Glutamatergic neuron (in vitro differentiated cells): ENCODE data around the gene RAN. TPM values are rescaled to one million over a fixed set of nuclear protein-coding genes. Genes with fewer than 3 reads are reported as not detected.

ENCODE experiments used
- DNase-seq: peaks from one replicate; pipeline ENCODE4 v3.0.0; 2022
- H3K27ac Mint-ChIP-seq: one replicate; pipeline ENCODE4 v1.8.0; 2020; ENCODE audit warnings: mild to moderate bottlenecking, mixed read lengths, inconsistent platforms; ENCODE audit not compliant: unreplicated experiment
- H3K27me3 Mint-ChIP-seq: one replicate; pipeline ENCODE4 v1.8.0; 2020; ENCODE audit warnings: mild to moderate bottlenecking, moderate library complexity, mixed read lengths, inconsistent platforms; ENCODE audit not compliant: unreplicated experiment
- H3K36me3 Mint-ChIP-seq: one replicate; pipeline ENCODE4 v1.8.0; 2020; ENCODE audit warnings: mild to moderate bottlenecking, mixed read lengths, inconsistent platforms; ENCODE audit not compliant: unreplicated experiment
- H3K4me1 Mint-ChIP-seq: one replicate; pipeline ENCODE4 v1.8.0; 2020; ENCODE audit warnings: mild to moderate bottlenecking, low read depth, mixed read lengths, inconsistent platforms; ENCODE audit not compliant: unreplicated experiment
- H3K4me3 Mint-ChIP-seq: one replicate; pipeline ENCODE4 v1.8.0; 2020; ENCODE audit warnings: mild to moderate bottlenecking, mixed read lengths, inconsistent platforms; ENCODE audit not compliant: unreplicated experiment
- H3K9me3 Mint-ChIP-seq: one replicate; pipeline ENCODE4 v1.8.0; 2020; ENCODE audit warnings: mild to moderate bottlenecking, moderate library complexity, mixed read lengths, inconsistent platforms; ENCODE audit not compliant: unreplicated experiment
- CTCF ChIP-seq: fragments of 200-600 bp; sonication (generic); IDR thresholded peaks from one replicate; pipeline ENCODE4 v1.5.0; 2021; ENCODE audit not compliant: partially characterized antibody, unreplicated experiment
- total RNA-seq: library from RNA; stranded (reverse); fragmentation: NEBNext Ultra II Directional; extraction: Animal tissue kit (Norgen Biotek cat#: 25700); gene quantifications from one replicate; pipeline ENCODE4 v1.2.1, GENCODE V29; 2021; ENCODE audit not compliant: unreplicated experiment

Gene RAN
- total RNA-seq, 1 donor from 2014 or later = 766 TPM

DNA sequence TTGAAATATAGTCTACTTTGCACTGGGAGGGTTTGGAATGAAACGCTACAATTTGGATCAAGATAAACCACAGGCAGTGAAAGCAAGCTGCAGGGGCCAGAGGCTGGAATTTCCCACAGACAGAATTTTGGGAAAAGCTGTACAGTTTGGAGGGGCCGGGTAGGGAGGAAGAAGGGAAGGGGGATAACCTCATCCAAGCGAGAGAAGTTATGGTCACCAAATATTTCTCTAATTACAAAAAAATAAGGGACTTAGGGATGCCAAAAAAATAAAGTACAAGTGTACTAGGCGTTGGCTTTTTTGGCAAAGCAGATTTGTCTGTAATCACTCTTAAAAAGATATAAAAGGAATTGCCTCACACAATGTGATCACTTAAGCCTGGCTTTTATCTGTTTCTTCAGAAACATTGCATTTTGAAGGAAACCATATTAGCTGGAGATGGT, 50.7 kb downstream of the RAN start:
- Mint-ChIP-seq H3K9me3 (no peaks in the 10 kb centered on the region), H3K36me3 (peaks cover 4% of the 10 kb centered on the region), H3K27ac (no peak overlapping the region), H3K4me1 (no peaks in the 10 kb centered on the region), H3K27me3 (peaks cover 6% of the 10 kb centered on the region), H3K4me3 (no peak overlapping the region)
- no peak for DNase-seq
- TF ChIP-seq CTCF = no peak

DNA sequence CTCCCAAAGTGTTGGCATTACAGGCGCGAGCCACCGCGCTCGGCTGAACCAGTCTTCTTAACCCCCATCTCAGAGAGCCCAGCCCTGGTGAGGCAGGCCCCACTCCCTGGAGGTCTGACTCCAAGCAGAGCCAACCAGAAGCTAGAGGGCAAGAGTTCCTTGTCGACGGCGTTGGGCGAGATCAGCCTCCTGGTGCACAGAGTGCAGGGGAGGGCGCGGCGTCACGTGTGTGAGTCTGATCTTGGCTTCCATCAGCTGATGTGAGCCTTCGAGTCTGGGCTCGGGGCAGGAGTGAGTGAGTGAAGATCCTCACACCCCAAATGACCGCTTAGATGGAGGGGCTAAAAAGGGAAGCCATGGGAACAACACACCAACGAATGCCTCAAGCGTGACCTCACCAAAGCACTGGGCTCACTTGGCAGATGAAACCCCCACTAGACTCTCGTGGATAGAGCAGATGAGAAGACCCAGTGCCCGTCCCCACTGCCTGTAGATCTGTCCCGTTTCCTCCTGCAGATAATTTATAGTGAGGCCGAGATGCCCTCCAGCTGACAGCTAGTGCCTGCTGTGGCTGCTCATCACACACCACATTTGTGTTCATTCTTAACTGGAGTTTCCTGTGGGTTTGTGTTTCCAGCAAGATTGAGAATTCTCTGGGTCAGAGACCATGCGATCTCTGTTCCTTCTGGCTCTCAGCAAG, 53.2 kb downstream of the RAN start:
- Mint-ChIP-seq H3K27me3 (peaks cover 6% of the 10 kb centered on the region), H3K36me3 (peaks cover 4% of the 10 kb centered on the region), H3K27ac (no peak overlapping the region), H3K9me3 (no peaks in the 10 kb centered on the region), H3K4me3 (no peak overlapping the region), H3K4me1 (no peaks in the 10 kb centered on the region)
- TF ChIP-seq CTCF = no peak
- no peak for DNase-seq

- Mint-ChIP-seq H3K27ac (no peak overlapping the region), H3K4me3 (no peak overlapping the region), H3K27me3 (peaks cover 6% of the 10 kb centered on the region), H3K4me1 (no peaks in the 10 kb centered on the region), H3K36me3 (peaks cover 2% of the 10 kb centered on the region), H3K9me3 (no peaks in the 10 kb centered on the region)
- TF ChIP-seq CTCF = no peak
- DNase-seq = no peak
Measured at GRCh38 chr12:130925666-130926015, 53.8 kb downstream of the RAN start.

Other genes starting within 250 kb of the RAN start
- gene RIMBP2, start 155.8 kb upstream of the RAN start, total RNA-seq = 20.5 TPM
- 76.5 TPM for gene STX2, start 32.8 kb upstream of the RAN start, total RNA-seq
- 0.96 TPM for gene ADGRD1, start 81.8 kb downstream of the RAN start, total RNA-seq